ENCODE data around the gene ARF4. TPM values are rescaled to one million over a fixed set of nuclear protein-coding genes. Genes with fewer than 3 reads are reported as not detected.

Gene ARF4
- total RNA-seq, 1 donor from 2014 or later = 413 TPM

DNA sequence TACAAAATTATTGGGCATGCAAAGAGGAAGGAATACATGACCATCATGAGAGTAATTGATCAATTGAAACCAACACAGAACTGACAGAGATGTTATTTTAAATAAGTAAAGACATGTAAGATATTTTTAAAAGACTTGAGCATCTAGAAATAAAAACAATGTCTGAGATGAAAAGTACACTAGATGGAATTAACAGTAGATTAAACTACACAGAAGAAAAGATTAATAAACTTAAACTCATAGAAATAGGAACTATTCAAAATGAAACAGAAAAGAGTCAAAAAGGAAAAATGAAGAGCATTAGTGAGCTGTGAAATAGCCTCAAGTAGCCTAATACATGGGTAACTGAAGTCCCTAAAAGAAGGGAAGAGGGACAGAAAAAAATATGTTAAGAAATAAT, 8.5 kb upstream of the ARF4 start:
- H3K4me1 Mint-ChIP-seq (ENCODE audit: low read depth) = no peaks in the 10 kb centered on the region
- no peak overlapping the region for H3K27ac Mint-ChIP-seq (ENCODE audit: unreplicated experiment)
- DNase-seq (ENCODE audit: low spot score) = no peak
- peaks cover 38% of the 10 kb centered on the region for H3K36me3 Mint-ChIP-seq (ENCODE audit: low read depth)
- peaks cover 27% of the 10 kb centered on the region for H3K9me3 Mint-ChIP-seq (ENCODE audit: low read depth)
- no peaks in the 10 kb centered on the region for H3K27me3 Mint-ChIP-seq (ENCODE audit: low read depth)
- TF ChIP-seq, protein P1, sequence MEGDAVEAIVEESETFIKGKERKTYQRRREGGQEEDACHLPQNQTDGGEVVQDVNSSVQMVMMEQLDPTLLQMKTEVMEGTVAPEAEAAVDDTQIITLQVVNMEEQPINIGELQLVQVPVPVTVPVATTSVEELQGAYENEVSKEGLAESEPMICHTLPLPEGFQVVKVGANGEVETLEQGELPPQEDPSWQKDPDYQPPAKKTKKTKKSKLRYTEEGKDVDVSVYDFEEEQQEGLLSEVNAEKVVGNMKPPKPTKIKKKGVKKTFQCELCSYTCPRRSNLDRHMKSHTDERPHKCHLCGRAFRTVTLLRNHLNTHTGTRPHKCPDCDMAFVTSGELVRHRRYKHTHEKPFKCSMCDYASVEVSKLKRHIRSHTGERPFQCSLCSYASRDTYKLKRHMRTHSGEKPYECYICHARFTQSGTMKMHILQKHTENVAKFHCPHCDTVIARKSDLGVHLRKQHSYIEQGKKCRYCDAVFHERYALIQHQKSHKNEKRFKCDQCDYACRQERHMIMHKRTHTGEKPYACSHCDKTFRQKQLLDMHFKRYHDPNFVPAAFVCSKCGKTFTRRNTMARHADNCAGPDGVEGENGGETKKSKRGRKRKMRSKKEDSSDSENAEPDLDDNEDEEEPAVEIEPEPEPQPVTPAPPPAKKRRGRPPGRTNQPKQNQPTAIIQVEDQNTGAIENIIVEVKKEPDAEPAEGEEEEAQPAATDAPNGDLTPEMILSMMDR (IDR thresholded peaks at IDR 0.05) = no peak
- no peak overlapping the region for H3K4me3 Mint-ChIP-seq (ENCODE audit: unreplicated experiment)

DNA sequence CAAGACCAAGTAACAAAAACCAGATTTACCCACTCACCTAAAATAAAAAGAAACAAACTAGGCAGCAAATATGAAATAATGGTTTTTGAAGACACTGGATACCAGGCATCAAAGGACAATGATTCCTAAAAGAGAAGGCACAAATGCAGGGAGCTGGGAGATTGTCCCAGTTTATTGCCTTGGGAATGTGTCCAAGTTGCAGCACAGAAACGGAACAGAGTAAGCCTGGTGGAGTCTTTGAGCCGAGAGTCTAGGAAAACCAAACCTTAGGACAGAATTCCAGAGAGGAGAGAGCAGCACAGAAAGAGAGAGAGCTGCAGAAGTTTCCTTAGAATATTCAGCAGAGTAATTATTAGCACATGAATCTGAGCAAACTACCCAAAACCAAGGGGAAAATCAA, 7.8 kb upstream of the ARF4 start:
- H3K27ac Mint-ChIP-seq (ENCODE audit: unreplicated experiment) = no peak overlapping the region
- TF ChIP-seq, protein P1 (IDR thresholded peaks at IDR 0.05) = no peak

DNA sequence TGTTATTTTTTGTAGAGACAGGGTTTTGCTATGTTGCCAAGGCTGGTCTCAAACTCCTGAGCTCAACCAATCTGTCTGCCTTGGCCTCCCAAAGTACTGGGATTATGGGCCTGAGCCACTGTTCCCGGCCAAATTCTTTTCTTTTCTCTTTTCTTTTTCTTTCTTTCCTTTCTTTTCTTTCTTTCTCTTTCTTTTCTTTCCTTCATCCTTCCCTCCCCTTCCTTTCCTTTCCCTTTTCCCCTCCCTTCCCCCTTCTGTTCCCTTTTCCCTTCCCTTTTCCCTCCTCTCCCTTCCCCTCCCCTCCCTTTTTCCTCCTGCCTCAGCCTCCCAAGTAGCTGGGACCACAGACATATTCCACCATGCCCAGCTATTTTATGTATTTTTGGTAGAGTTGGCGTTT, 3.1 kb upstream of the ARF4 start:
- DNase-seq (ENCODE audit: low spot score) = no peak
- peaks cover 10% of the 10 kb centered on the region for H3K36me3 Mint-ChIP-seq (ENCODE audit: low read depth)

More for the DNA sequence above, 7.8 kb upstream of the ARF4 start:
- Mint-ChIP-seq H3K27me3 (ENCODE audit: low read depth) (no peaks in the 10 kb centered on the region), H3K9me3 (ENCODE audit: low read depth) (peaks cover 24% of the 10 kb centered on the region), H3K4me3 (ENCODE audit: unreplicated experiment) (no peak overlapping the region), H3K4me1 (ENCODE audit: low read depth) (no peaks in the 10 kb centered on the region), H3K36me3 (ENCODE audit: low read depth) (peaks cover 33% of the 10 kb centered on the region)
- DNase-seq (ENCODE audit: low spot score) = no peak

DNA sequence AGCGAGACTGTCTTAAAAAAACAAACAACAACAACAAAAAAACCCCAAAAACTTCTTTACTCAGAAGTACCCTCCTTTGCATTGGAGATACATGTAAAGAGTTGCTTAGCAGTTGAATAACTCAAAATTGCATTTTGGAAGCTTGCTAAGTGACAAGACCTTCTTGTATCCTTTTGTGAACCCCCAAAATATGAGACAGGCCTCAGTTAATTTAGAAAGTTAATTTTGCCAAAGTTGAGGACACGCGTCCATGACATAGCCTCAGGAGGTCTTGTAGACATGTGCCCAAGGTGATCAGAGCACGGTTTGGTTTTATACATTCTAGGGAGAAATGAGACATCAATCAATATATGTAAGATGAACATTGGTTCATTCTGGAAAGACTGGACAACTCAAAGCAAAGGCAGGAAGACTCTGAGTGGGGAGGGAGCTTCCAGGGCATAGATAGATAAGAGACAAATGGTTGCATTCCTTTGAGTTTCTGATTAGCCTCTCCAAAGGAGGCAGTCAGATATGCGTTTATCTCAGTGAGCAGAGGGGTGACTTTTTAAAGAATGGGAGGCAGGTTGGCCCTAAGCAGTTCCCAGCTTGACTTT, 1.7 kb upstream of the ARF4 start:
- DNase-seq (ENCODE audit: low spot score) = no peak
- Mint-ChIP-seq H3K36me3 (ENCODE audit: low read depth) (peaks cover 6% of the 10 kb centered on the region), H3K27me3 (ENCODE audit: low read depth) (no peaks in the 10 kb centered on the region), H3K9me3 (ENCODE audit: low read depth) (no peaks in the 10 kb centered on the region), H3K27ac (ENCODE audit: unreplicated experiment) (peak overlapping the region; percentile 100), H3K4me1 (ENCODE audit: low read depth) (peaks cover 28% of the 10 kb centered on the region), H3K4me3 (ENCODE audit: unreplicated experiment) (peak overlapping the region; percentile 90)
- TF ChIP-seq, protein P1 (IDR thresholded peaks at IDR 0.05) = no peak

More for the DNA sequence above, 3.1 kb upstream of the ARF4 start:
- TF ChIP-seq, protein P1 (IDR thresholded peaks at IDR 0.05) = no peak
- H3K9me3 Mint-ChIP-seq (ENCODE audit: low read depth) = peaks cover 3% of the 10 kb centered on the region
- no peaks in the 10 kb centered on the region for H3K27me3 Mint-ChIP-seq (ENCODE audit: low read depth)
- no peak overlapping the region for H3K4me3 Mint-ChIP-seq (ENCODE audit: unreplicated experiment)
- peaks cover 15% of the 10 kb centered on the region for H3K4me1 Mint-ChIP-seq (ENCODE audit: low read depth)
- no peak overlapping the region for H3K27ac Mint-ChIP-seq (ENCODE audit: unreplicated experiment)

DNA sequence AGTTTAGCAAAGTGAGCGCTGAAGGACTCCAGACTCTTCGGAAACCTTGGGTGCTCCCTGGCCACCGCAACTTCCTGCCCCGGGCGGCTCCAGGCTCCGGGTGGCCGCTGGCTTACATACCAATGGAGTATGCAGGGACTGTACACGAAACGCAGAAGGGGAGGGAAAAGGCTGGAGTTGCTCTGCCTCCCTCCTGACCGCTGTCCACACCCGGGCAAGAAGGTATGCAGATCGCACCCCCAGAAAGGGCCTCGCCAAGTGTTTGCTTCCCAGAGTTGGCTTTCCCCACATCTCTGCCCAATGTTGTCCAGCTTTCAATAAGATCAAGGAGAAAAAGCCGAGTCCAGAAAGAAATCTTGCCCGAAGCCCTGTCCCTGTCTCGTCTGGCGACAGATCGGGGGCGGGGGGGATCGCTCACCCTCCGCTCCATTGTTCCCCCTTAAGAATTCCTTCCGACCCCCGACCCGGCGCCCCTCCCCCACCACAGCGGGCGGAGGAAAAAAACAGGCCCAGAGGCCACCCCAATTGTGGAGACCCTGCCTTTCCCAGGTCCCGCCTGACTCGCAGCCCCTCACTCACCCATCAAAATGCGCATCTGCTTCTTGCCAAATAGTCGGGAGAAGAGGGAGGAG, 533 bp downstream of the ARF4 start:
- TF ChIP-seq, protein P1 (IDR thresholded peaks at IDR 0.05) = no peak
- H3K4me1 Mint-ChIP-seq (ENCODE audit: low read depth) = peaks cover 51% of the 10 kb centered on the region
- peak; percentile 94 for DNase-seq (ENCODE audit: low spot score)
- H3K27ac Mint-ChIP-seq (ENCODE audit: unreplicated experiment) = peak overlapping the region; percentile 100
- H3K4me3 Mint-ChIP-seq (ENCODE audit: unreplicated experiment) = peak overlapping the region; percentile 90
- H3K27me3 Mint-ChIP-seq (ENCODE audit: low read depth) = no peaks in the 10 kb centered on the region
- H3K9me3 Mint-ChIP-seq (ENCODE audit: low read depth) = no peaks in the 10 kb centered on the region
- peaks cover 6% of the 10 kb centered on the region for H3K36me3 Mint-ChIP-seq (ENCODE audit: low read depth)
